ENCODE data around the gene RARRES2. TPM values are rescaled to one million over a fixed set of nuclear protein-coding genes. Genes with fewer than 3 reads are reported as not detected.
"Not testable (repeated sequence)": the region's sequence is repeated elsewhere in the genome, so short reads cannot be mapped to it uniquely, and the experiment has no call there.

RARRES2 gene
- total RNA-seq, 4 donors from 2014 or later: 21.5 to 99.9 (median 27.1) TPM

- Histone ChIP-seq H3K27ac (peak overlapping the region; percentile 86 to 93 (median 90)), H3K4me3 (peak overlapping the region; percentile 61 to 89 (median 73)), H3K36me3 (peaks cover 0 to 3% (median 0%) of the 10 kb centered on the region in 3 donors), H3K27me3 (no peaks in the 10 kb centered on the region), H3K9me3 (no peaks in the 10 kb centered on the region), H3K4me1 (peaks cover 0 to 27% (median 8%) of the 10 kb centered on the region in 4 donors)
- no peak for DNase-seq
- TF ChIP-seq POLR2A (IDR thresholded peaks at IDR 0.05): no peak
- no peak for TF ChIP-seq CTCF (IDR thresholded peaks at IDR 0.05)
Measured at GRCh38 chr7:150322114-150322832, 19.2 kb downstream of the RARRES2 start.

GRCh38 chr7:150321788-150322113 is 19.7 kb downstream of the RARRES2 start:
- DNase-seq: no peak
- no peaks in the 10 kb centered on the region for H3K27me3 ChIP-seq
- H3K36me3 ChIP-seq: no peaks in the 10 kb centered on the region
- no peaks in the 10 kb centered on the region for H3K9me3 ChIP-seq
- peak overlapping the region in 1 of 4 donors; percentile 84 for H3K4me3 ChIP-seq
- peaks cover 0 to 27% (median 8%) of the 10 kb centered on the region in 4 donors for H3K4me1 ChIP-seq
- no peak for TF ChIP-seq CTCF (IDR thresholded peaks at IDR 0.05)
- no peak for TF ChIP-seq POLR2A (IDR thresholded peaks at IDR 0.05)
- no peak overlapping the region for H3K27ac ChIP-seq

GRCh38 chr7:150317748-150318444 is 23.5 kb downstream of the RARRES2 start:
- H3K4me1 ChIP-seq: peaks cover 0 to 13% (median 3%) of the 10 kb centered on the region in 4 donors
- no peaks in the 10 kb centered on the region for H3K9me3 ChIP-seq
- no peak for DNase-seq
- no peak overlapping the region for H3K27ac ChIP-seq
- TF ChIP-seq CTCF (IDR thresholded peaks at IDR 0.05) (no peak), POLR2A (IDR thresholded peaks at IDR 0.05) (no peak)
- no peaks in the 10 kb centered on the region for H3K36me3 ChIP-seq
- no peaks in the 10 kb centered on the region for H3K27me3 ChIP-seq
- no peak overlapping the region for H3K4me3 ChIP-seq

GRCh38 chr7:150316987-150317386 is 24.4 kb downstream of the RARRES2 start:
- H3K27me3 ChIP-seq, H3K4me3 ChIP-seq, H3K9me3 ChIP-seq, H3K4me1 ChIP-seq, DNase-seq, H3K36me3 ChIP-seq, H3K27ac ChIP-seq: not testable (repeated sequence)

- Histone ChIP-seq H3K27me3 (no peaks in the 10 kb centered on the region), H3K4me3 (no peak overlapping the region), H3K27ac (no peak overlapping the region), H3K4me1 (no peaks in the 10 kb centered on the region), H3K36me3 (no peaks in the 10 kb centered on the region), H3K9me3 (no peaks in the 10 kb centered on the region)
- TF ChIP-seq CTCF (IDR thresholded peaks at IDR 0.05) (no peak), POLR2A (IDR thresholded peaks at IDR 0.05) (no peak)
- DNase-seq: no peak
Measured at GRCh38 chr7:150314639-150315239, 26.7 kb downstream of the RARRES2 start.

GRCh38 chr7:150313870-150314269 is 27.6 kb downstream of the RARRES2 start:
- Histone ChIP-seq H3K27ac (no peak overlapping the region), H3K9me3 (no peaks in the 10 kb centered on the region), H3K27me3 (no peaks in the 10 kb centered on the region), H3K36me3 (no peaks in the 10 kb centered on the region), H3K4me1 (no peaks in the 10 kb centered on the region), H3K4me3 (no peak overlapping the region)
- no peak for DNase-seq
- TF ChIP-seq CTCF (IDR thresholded peaks at IDR 0.05): no peak
- TF ChIP-seq POLR2A (IDR thresholded peaks at IDR 0.05): no peak

Measured in Peyer's patch (tissue), 4 donors.